Transverse colon (tissue), 3 donors: ENCODE measurements around the gene HAUS5.

Experiments used
- POLR2A ChIP-seq: fragments of 450-650 bp; IDR thresholded peaks from one replicate; pipeline ENCODE4 v1.6.1; 2016; ENCODE audit warnings: antibody characterized with exemption, mild to moderate bottlenecking, moderate library complexity
- TF ChIP-seq, protein P1 (sequence below), 5 experiments: fragments of 200-600 bp in 3 of 5; fragments of 450-650 bp in 2 of 5; sonication (generic) in 3 of 5; IDR thresholded peaks; 1 replicate in 2 of 5; 2 replicates in 3 of 5; pipeline ENCODE4 v1.5.1; 2016 to 2017; ENCODE audit warnings: antibody characterized with exemption in 5 of 5, inconsistent platforms in 3 of 5, mild to moderate bottlenecking in 2 of 5, moderate library complexity in 1 of 5

DNA sequence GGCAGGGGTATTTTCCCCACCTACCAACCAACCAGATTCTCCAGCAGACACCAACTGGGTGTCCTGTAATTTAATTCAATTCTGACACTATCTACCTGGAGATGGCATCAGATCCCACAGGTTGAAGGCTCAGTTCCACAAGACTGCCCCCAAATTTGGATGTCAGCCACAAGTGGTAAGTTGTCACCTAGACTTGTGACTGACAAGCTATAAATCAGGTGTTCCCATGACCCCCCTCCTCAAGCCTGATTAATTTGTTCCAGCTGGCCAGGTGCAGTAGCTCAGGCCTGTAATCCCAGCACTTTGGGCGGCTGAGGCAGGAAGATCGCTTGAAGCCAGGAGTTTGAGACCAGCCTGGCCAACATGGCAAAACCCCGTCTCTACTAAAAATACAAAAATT is 10.6 kb upstream of the HAUS5 start:
- TF ChIP-seq, protein P1, sequence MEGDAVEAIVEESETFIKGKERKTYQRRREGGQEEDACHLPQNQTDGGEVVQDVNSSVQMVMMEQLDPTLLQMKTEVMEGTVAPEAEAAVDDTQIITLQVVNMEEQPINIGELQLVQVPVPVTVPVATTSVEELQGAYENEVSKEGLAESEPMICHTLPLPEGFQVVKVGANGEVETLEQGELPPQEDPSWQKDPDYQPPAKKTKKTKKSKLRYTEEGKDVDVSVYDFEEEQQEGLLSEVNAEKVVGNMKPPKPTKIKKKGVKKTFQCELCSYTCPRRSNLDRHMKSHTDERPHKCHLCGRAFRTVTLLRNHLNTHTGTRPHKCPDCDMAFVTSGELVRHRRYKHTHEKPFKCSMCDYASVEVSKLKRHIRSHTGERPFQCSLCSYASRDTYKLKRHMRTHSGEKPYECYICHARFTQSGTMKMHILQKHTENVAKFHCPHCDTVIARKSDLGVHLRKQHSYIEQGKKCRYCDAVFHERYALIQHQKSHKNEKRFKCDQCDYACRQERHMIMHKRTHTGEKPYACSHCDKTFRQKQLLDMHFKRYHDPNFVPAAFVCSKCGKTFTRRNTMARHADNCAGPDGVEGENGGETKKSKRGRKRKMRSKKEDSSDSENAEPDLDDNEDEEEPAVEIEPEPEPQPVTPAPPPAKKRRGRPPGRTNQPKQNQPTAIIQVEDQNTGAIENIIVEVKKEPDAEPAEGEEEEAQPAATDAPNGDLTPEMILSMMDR (IDR thresholded peaks at IDR 0.05) = no peak
- TF ChIP-seq POLR2A = no peak
